GM18861 (cell line): Measurements from ENCODE around the gene ATAD3B.
"Not testable (repeated sequence)": the region's sequence is repeated elsewhere in the genome, so short reads cannot be mapped to it uniquely, and the experiment has no call there.

ENCODE experiments used
- ATAC-seq: cut with Tn5 transposase; IDR thresholded peaks from one replicate; pipeline ENCODE4 v1.9.1; 2021; ENCODE audit not compliant: unreplicated experiment

ATAD3B gene

DNA sequence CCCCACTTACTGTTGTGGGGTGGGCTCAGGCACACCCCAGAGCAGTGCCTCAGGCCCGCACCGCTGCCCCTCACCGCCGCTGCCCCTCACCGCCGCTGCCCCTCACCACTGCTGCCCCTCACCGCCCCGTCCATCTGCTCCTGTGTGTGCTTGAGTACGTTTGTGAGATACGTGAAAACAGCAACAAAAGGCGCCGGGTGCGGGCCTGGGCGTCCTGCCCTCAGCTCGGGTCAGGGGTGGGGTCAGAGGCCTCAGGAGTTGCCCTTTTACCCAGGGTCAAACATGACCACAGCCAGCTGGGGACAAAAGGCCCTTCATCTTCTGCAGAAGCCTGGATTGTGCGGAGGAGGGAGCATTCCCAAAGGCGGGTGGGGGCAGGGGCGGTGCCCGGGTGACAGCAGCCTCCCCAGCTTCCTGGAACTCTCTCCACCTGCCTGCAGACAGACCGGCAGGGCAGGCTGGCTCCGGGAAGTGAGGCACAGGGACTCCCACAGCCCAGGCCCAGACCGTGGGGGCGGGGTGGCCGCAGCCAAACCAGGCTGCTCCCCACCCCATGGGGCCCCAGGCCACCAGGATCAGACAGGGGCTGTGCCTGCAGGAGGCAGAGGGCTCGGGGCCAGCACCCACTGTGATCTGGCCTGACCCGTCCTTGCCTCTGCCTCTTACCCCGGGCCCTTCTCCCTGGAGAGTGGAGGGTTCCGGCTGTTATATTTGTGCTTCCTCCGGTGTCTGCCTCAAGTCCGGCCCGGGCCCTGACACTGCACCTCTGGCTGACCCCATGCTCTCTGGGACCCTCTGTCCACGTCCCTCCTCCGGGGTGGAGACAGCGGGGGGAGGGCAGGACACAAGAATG, 38.4 kb upstream of the ATAD3B start:
- no peak for ATAC-seq

DNA sequence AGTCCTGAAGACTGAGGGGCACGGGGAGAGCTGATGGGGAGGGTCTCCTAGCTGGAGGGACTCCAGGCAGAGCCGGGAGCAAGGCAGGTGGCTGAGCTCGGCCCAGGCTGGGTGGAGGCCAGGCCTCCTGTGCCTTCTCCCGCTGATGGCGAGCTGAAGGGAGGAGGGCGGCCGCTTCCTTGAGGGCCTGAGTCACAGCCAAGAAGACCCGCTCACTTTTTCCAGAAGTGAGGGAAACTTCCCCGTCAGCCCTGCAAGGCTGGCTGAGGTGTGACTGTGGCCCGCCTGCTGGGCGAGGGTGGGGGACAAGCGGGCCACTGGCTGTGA, 37.8 kb upstream of the ATAD3B start:
- no peak for ATAC-seq

DNA sequence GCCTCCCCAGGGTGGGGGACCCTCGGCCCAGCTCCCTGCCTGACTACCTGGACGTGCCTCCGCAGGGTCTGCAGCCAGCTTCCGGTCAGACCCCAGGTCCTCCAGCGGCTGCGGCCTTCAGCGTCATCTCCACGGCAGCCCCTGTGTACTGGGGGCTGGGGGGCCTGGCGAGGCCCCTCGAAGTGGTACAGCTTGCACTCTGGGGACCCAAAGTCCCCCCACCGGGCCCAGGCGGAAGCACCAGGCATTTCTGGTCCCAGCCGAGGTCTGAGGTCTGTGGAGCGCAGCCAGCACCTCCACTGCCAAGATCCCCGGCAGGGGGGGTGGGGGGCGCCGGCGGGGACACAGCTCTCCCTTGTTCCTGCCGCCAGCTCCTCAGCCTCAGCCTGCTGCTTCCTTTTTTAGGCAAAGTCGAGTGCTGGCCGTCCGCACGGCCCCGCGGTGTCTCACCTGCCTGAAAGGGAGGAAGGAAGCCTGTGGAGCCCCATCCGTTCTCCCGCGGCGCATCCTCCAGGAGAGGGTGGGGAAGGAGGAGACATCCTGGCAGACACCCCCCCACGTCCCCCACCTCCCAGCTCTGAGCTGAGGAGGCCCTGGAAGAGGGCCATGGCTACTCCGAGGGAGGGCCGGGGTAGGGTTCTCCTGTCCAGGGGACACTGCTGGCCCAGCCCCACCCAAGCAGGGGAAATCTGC, 37.3 kb upstream of the ATAD3B start:
- no peak for ATAC-seq

GRCh38 chr1:1434824-1435105, 36.8 kb upstream of the ATAD3B start:
- ATAC-seq, result no peak

- ATAC-seq, result no peak
Measured at GRCh38 chr1:1435106-1435903, 36.3 kb upstream of the ATAD3B start, which contains the start of gene VWA1. TSS of gene VWA1 (plus strand) at chr1:1435690. CDS start at chr1:1435749, 59 bp downstream.

- no peak for ATAC-seq
Measured at GRCh38 chr1:1435911-1436629, 35.5 kb upstream of the ATAD3B start.

DNA sequence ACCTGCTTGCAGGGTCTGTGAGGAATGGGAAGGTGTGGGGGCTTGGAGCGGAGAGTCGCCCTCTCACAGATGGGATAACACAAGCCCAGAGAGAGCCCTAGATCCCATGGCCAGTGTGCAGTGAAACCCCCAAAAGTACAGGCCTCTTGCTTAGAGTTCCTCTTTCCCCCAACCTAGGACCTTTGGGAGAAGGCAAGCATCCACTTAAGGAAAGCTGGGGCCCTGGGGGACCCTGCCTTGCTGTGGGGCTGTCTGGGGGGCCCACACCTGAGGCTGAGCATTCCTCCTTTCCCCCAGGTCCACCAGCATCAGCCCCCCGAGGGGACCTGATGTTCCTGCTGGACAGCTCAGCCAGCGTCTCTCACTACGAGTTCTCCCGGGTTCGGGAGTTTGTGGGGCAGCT, 34.9 kb upstream of the ATAD3B start:
- ATAC-seq, result no peak

DNA sequence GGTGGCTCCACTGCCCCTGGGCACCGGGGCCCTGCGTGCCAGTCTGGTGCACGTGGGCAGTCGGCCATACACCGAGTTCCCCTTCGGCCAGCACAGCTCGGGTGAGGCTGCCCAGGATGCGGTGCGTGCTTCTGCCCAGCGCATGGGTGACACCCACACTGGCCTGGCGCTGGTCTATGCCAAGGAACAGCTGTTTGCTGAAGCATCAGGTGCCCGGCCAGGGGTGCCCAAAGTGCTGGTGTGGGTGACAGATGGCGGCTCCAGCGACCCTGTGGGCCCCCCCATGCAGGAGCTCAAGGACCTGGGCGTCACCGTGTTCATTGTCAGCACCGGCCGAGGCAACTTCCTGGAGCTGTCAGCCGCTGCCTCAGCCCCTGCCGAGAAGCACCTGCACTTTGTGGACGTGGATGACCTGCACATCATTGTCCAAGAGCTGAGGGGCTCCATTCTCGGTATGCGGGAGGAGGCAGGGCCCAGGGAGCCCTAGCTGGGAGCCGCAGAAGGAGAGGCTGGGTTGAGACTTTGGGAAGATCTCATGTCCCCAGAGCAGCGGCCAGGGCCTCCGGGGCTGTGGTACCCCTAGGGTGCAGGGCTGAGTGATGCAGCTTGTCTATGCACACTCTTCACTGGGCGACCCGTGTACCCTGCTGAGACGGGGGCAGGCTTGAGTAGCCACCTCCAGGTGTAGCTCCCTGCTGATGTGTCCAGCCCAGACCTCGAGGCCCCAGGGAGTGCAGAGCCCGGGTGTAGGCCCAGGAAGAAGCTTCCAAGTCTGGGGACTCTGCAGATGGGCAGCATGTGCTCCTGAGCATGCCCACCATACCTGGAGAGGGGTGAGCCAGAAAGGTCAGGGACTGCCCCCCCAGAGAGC, 34.3 kb upstream of the ATAD3B start:
- ATAC-seq, result no peak

- ATAC-seq, result peak; percentile 48
Measured at GRCh38 chr1:1437904-1438376, 33.6 kb upstream of the ATAD3B start.

DNA sequence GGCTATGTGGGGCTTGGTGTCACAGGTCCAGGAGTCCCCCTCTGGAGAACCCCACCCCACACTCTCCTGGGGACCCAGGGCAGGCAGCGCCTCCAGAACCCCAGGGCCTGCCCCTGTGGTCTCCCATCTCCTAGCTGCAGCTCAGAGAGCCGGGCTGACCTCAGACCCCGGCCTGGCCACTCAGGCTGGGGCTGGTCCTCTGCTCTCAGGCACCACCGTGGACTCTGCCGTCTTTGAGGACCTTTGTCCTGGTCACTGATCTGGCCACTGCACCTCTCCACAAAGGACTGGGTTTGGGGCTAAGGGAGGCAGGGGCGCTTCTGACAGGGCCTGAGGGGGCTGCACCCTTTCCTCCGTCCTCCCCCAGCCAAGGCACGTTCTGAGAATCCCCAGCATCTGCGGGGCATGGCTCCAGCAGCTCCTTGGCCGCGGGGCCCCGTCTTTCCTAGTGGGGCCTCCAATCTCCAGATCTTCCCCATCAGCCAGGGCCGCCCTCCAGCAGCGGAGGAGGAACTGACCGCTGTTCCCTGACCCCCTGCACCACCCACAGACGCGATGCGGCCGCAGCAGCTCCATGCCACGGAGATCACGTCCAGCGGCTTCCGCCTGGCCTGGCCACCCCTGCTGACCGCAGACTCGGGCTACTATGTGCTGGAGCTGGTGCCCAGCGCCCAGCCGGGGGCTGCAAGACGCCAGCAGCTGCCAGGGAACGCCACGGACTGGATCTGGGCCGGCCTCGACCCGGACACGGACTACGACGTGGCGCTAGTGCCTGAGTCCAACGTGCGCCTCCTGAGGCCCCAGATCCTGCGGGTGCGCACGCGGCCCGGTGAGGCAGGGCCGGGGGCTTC, 32.8 kb upstream of the ATAD3B start:
- ATAC-seq, result no peak

GRCh38 chr1:1439546-1440261, 31.9 kb upstream of the ATAD3B start:
- no peak for ATAC-seq

DNA sequence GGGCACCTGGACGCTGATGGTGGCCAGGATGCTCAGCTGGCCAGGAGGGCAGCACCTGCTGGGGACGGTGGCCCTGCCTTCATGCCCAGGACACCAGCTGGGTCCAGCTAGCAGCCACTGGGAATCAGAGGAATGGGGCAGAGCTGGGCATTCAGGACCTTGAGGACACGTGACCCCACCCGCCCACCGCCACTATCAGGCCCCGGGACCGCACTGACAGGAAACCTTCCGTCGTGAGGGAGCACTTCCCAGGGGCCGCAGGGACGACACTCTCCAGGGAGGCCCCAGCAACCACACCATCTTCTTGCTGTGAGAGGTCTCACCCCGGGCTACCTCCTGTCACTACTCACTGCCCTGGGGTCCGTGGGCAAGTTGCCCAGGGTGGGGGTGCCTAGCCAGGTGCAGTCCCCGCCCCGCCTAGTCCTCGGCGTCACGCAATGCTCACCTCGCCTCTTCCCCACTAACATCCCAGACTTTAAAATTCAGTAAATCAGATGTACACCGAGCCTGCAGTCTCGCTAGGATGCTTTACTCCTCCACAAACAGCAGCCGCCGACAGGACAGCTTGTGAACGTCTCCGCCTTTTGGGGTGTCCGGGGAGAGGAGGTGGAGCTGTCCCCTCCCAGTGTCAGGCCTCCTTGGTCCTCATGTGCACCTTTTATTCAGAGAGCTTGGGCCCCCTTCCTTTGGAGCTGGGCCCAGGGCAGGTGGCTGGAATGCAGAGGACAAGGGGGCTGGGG, 31.1 kb upstream of the ATAD3B start:
- ATAC-seq, result no peak

- ATAC-seq, result no peak
Measured at GRCh38 chr1:1441002-1441888, 30.3 kb upstream of the ATAD3B start.

DNA sequence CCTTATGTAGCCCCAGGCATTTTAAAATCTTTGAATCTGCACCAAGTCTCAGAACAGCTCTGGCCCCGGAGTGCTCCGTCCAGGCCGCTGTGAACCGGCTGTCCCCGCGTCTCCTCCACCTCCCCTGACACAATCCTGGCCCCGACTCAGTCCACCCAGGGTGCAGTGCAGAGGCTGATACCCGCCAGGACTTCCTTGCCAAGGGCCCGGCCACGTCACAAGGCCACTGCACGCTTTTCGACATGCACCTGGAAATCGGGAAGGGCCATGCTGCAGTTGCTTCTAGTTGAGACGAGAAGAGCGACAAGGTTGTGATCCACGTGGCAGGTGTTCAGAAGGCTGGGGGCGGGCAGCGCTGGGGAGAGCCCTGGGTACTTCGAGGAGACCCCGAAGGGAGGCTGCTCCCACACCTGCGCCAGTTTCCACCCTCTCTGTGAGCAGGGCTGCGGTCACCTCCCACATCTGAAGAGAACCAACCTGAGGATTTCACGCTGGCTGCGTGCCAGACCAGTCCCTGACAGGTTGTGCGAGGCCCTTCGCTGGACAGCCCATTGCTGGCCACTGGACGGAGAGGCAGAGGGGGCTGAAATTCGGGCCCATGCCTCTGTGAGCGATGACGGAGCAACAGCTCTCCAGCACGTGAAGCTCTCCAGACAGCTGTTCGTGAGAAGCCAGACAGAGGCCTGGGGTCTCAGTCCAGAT, 29.3 kb upstream of the ATAD3B start:
- ATAC-seq, result no peak

- not testable (repeated sequence) for ATAC-seq
Measured at GRCh38 chr1:1446631-1447030, 24.9 kb upstream of the ATAD3B start.

DNA sequence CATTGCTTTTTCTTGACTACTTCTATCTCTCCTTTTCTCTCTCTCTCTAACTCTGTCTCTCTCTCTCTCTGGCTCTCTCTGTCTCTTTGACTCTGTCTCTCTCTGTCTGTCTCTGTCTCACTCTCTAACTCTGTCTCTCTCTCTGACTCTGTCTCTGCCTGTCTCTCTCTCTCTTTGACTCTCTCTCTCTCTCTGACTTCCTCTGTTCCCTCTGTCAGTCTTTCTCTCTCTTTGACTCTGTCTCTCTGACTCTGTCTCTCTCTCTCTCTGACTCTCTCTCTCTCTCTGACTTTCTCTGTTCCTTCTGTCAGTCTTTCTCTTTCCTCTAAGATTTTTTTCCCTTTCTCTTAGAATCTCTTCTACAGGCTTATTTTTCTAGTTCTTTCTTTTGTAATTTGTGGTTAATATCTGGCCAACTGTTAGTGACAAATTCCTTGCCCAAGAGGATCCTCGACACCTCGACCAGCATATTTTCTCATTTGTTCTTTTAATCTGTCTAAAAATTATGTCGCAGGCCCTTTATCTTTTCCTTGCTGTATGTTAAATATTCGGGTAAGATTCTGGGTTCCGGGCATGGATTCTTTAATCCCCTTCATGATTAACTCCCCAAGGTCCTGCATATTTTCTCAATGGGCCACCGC, 22.3 kb upstream of the ATAD3B start, which contains the start of gene ATAD3C:
TSS of gene ATAD3C (plus strand) at position 591 of the 641 bp plus-strand sequence. CDS start 995 bp downstream, outside the sequence.
- ATAC-seq, result no peak
